Gastroesophageal sphincter (tissue), 4 donors: Measurements from ENCODE around the gene KIF26B. TPM values are rescaled to one million over a fixed set of nuclear protein-coding genes. Genes with fewer than 3 reads are reported as not detected.

Experiments
- ATAC-seq: fragments of 150-250 bp; one replicate; pipeline ENCODE4 v1.9.1; 2016; ENCODE audit warnings: mild to moderate bottlenecking, moderate library complexity
- H3K27ac ChIP-seq, 4 donors: fragments of 200-600 bp; sonication (generic) in 3 of 4; 1 replicate in 3 of 4; 2 replicates in 1 of 4; pipeline ENCODE4 v1.5.1; 2016 to 2019
- H3K27me3 ChIP-seq: fragments of 200-600 bp; sonication (generic); one replicate; pipeline ENCODE4 v1.5.1; 2019
- H3K36me3 ChIP-seq, 2 donors: fragments of 200-600 bp; sonication (generic); one replicate each; pipeline ENCODE4 v1.5.1; 2019; ENCODE audit warnings: control low read depth in 1 of 2
- H3K4me1 ChIP-seq, 3 donors: fragments of 200-600 bp; sonication (generic); 1 replicate in 2 of 3; 2 replicates in 1 of 3; pipeline ENCODE4 v1.5.1; 2016 to 2019; ENCODE audit warnings: control low read depth in 2 of 3
- H3K4me3 ChIP-seq, 2 donors: fragments of 200-600 bp; sonication (generic); one replicate each; pipeline ENCODE4 v1.5.1; 2019; ENCODE audit warnings: mild to moderate bottlenecking in 1 of 2, moderate library complexity in 1 of 2
- H3K9me3 ChIP-seq, 3 donors: fragments of 200-600 bp; sonication (generic); one replicate each; pipeline ENCODE4 v1.5.1; 2017 to 2019; ENCODE audit warnings: control low read depth in 2 of 3
- CTCF ChIP-seq, 4 experiments: fragments of 200-600 bp in 2 of 4; fragments of 450-650 bp in 2 of 4; sonication (generic) in 1 of 4; IDR thresholded peaks; one replicate each; pipeline ENCODE4 v1.5.1; 2017 to 2019; ENCODE audit warnings: antibody characterized with exemption in 4 of 4, mild to moderate bottlenecking in 2 of 4, moderate library complexity in 2 of 4
- EP300 ChIP-seq: sonication (generic); formaldehyde crosslinking; IDR thresholded peaks from one replicate; pipeline ENCODE4 v1.6.1; 2017; ENCODE audit warnings: antibody characterized with exemption, mild to moderate bottlenecking
- POLR2A ChIP-seq, 2 donors: fragments of 450-650 bp; IDR thresholded peaks; one replicate each; pipeline ENCODE4 v1.6.1; 2017; ENCODE audit warnings: antibody characterized with exemption in 2 of 2, mild to moderate bottlenecking in 2 of 2, moderate library complexity in 1 of 2
- POLR2AphosphoS5 ChIP-seq: sonication (generic); formaldehyde crosslinking; IDR thresholded peaks from one replicate; pipeline ENCODE4 v1.6.1; 2017; ENCODE audit warnings: antibody characterized with exemption
- WGBS, 2 donors: methylation state at CpG; one replicate each; pipeline ENCODE4 v1.1.5; 2018; ENCODE audit warnings: low coverage in 1 of 2; 5-methylcytosine and 5-hydroxymethylcytosine counted together
- total RNA-seq, 4 donors: library from RNA; depleted of rRNA; stranded (reverse); fragments of >200 nt; gene quantifications; one replicate each; pipeline ENCODE4 v1.1.0, GENCODE V29; 2016

Gene KIF26B
- total RNA-seq, 4 donors from 2014 or later, result 0.62 to 1.9 (median 0.97) TPM

- TF ChIP-seq CTCF (IDR thresholded peaks at IDR 0.05) (no peak), POLR2AphosphoS5 (no peak), EP300 (no peak), POLR2A (IDR thresholded peaks at IDR 0.05) (no peak)
- no peaks in the 10 kb centered on the region for H3K27me3 ChIP-seq
Measured at GRCh38 chr1:245641384-245641783, 486.6 kb downstream of the KIF26B start.

GRCh38 chr1:245645406-245645805 is 490.6 kb downstream of the KIF26B start:
- no peak overlapping the region for H3K4me3 ChIP-seq
- no peaks in the 10 kb centered on the region for H3K4me1 ChIP-seq
- H3K27me3 ChIP-seq, result no peaks in the 10 kb centered on the region
- H3K27ac ChIP-seq, result no peak overlapping the region
- H3K9me3 ChIP-seq, result peaks cover 0 to 24% (median 0%) of the 10 kb centered on the region in 3 donors
- WGBS, 2 donors, result 60 to 91% methylated on average over 1 to 4 of the region's 4 CpGs
- no peak for ATAC-seq
- TF ChIP-seq EP300 (no peak), POLR2AphosphoS5 (no peak), POLR2A (IDR thresholded peaks at IDR 0.05) (no peak)
- H3K36me3 ChIP-seq, result no peaks in the 10 kb centered on the region

More at GRCh38 chr1:245641384-245641783, 486.6 kb downstream of the KIF26B start:
- WGBS, 2 donors, result 100% methylated on average over 1 of the region's 1 CpG
- Histone ChIP-seq H3K27ac (no peak overlapping the region), H3K36me3 (no peaks in the 10 kb centered on the region), H3K9me3 (peaks cover 0 to 29% (median 0%) of the 10 kb centered on the region in 3 donors), H3K4me1 (no peaks in the 10 kb centered on the region), H3K4me3 (no peak overlapping the region)
- ATAC-seq, result no peak

DNA sequence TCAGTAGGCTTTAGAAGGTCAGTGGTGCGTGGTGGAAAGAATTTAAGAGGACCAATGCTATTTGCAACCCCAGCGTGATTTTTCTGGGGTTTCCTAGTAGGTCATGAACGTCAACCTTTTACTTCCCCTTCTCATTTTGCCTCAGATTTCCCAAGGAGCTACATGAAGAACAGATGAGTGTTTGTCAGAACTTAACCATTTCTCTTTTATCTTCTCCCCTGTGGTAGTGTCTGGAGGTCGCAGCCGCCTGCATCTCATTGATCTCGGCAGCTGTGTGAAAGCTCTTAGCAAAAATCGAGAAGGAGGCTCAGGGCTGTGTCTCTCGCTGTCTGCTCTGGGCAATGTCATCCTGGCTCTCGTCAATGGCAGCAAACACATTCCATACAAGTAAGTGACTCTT is 491.1 kb downstream of the KIF26B start:
- 87 to 88% methylated on average over 4 to 5 of the region's 9 CpGs for WGBS, 2 donors

DNA sequence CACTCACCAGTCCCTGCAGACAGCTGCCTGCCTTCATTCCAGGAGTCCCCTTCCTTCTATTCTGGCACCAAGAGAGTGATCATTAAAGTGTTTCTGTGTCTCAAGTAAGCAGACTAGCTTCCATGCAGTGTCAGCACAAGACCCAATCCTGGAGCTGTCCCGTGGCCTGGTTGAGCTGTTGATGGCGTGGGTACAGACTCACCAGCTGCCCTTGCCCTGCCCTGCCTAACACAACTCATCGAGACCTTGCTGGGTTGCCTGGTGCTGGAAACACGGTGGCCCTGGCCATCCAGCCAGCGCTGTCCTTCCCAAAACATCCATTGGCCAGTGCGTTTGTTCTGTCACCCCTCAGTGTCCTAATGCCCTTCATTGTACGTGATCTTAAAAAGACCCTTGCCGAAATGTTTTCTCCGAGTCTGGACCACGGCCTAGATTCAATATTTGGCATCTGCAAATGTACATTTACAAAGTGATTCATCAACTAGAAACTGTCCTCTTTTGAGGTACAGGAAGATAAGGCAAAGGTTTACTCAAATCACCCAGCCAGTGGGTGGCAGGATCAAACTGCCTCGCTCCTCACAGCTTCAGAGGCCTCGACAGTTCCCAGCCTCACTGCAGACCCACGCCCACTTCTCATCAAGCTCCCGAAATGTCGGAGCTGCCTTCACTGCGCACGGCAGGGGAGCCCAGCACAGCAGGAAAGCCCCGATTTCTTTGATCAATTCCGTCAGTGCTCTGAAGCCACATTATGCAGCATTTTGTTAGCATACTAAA is 494.2 kb downstream of the KIF26B start:
- WGBS, 2 donors, result 88 to 89% methylated on average over 6 to 11 of the region's 19 CpGs
- TF ChIP-seq EP300, result no peak
- TF ChIP-seq POLR2AphosphoS5, result no peak
- TF ChIP-seq POLR2A (IDR thresholded peaks at IDR 0.05), result no peak
- TF ChIP-seq CTCF (IDR thresholded peaks at IDR 0.05), result no peak
- Histone ChIP-seq H3K4me3 (no peak overlapping the region), H3K9me3 (no peaks in the 10 kb centered on the region), H3K36me3 (no peaks in the 10 kb centered on the region), H3K27ac (no peak overlapping the region), H3K4me1 (no peaks in the 10 kb centered on the region), H3K27me3 (no peaks in the 10 kb centered on the region)
- ATAC-seq, result no peak

More for the DNA sequence above, 491.1 kb downstream of the KIF26B start:
- Histone ChIP-seq H3K27ac (no peak overlapping the region), H3K27me3 (no peaks in the 10 kb centered on the region), H3K4me1 (no peaks in the 10 kb centered on the region), H3K36me3 (no peaks in the 10 kb centered on the region), H3K4me3 (no peak overlapping the region), H3K9me3 (peaks cover 0 to 20% (median 0%) of the 10 kb centered on the region in 3 donors)
- TF ChIP-seq POLR2AphosphoS5 (no peak), EP300 (no peak), POLR2A (IDR thresholded peaks at IDR 0.05) (no peak), CTCF (IDR thresholded peaks at IDR 0.05) (no peak)
- no peak for ATAC-seq

DNA sequence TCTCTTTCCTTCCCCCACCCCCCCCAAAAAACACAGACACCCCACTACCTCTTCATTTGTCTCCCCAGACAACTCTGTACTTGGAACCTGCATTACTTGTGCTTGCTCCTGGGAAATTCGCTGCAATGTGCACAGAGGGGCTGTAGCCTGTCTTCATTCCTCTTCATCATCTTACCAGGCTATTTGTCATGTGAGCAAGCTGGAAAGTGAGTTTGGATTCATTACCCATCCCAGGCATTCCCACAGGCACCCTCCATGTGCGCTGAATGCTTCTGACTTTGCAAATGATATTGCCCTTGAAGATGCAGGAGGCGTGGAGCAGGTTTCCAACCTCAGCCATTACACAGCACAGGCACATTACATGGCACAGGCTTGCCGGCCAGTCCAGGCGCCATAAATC is 494.9 kb downstream of the KIF26B start:
- Histone ChIP-seq H3K27ac (no peak overlapping the region), H3K4me3 (no peak overlapping the region), H3K9me3 (no peaks in the 10 kb centered on the region), H3K4me1 (no peaks in the 10 kb centered on the region), H3K27me3 (no peaks in the 10 kb centered on the region), H3K36me3 (no peaks in the 10 kb centered on the region)
- WGBS, 2 donors, result 93% methylated on average over 5 of the region's 5 CpGs; no CpG with 5 or more reads in 1 of the 2 donors
- no peak for TF ChIP-seq POLR2A (IDR thresholded peaks at IDR 0.05)
- no peak for TF ChIP-seq POLR2AphosphoS5
- no peak for TF ChIP-seq EP300
- TF ChIP-seq CTCF (IDR thresholded peaks at IDR 0.05), result no peak
- no peak for ATAC-seq
